SK-N-MC (cell line): ENCODE results near the gene ITGA3.

ENCODE experiments used
- EZH2 ChIP-seq: fragments of 200-600 bp; sonication (generic); IDR thresholded peaks from one replicate; pipeline ENCODE4 v1.6.1; 2017; ENCODE audit warnings: antibody characterized with exemption
- POLR2AphosphoS5 ChIP-seq: IDR thresholded peaks from 2 replicates; pipeline ENCODE4 v1.6.1; 2012; ENCODE audit warnings: mild to moderate bottlenecking, low read depth, low read length, borderline replicate concordance

DNA sequence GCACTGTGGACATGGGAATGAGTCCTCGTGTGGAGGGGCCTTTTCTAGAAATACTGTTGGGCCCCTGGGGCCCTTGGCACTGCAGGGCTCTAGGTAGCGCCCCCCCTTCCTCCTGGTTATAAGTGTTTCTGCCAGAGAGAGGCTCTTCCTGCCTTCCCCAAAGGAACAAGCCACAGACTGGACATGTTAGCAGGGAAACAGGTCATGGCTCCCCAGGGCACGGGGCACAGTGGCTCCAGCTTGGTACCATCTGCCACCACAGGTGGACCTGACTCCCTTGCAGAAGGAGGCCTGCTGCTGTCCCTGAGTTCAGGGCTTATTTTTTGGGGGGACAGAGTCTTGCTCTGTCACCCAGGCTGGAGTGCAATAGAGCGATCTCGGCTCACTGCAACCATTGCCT lies 48.0 kb downstream of the ITGA3 start:
- TF ChIP-seq POLR2AphosphoS5 (no peak), EZH2 (no peak)
